ENCODE data around the gene ARRDC3.
"Not testable (repeated sequence)": the region's sequence is repeated elsewhere in the genome, so short reads cannot be mapped to it uniquely, and the experiment has no call there.

Gene ARRDC3

GRCh38 chr5:91332267-91333045 lies 50.7 kb downstream of the ARRDC3 start:
- TF ChIP-seq CTCF (IDR thresholded peaks at IDR 0.05), result no peak
- H3K27me3 Mint-ChIP-seq (ENCODE audit: low read depth, poor library complexity), result no peaks in the 10 kb centered on the region
- no peaks in the 10 kb centered on the region for H3K36me3 Mint-ChIP-seq (ENCODE audit: low read depth)
- H3K27ac Mint-ChIP-seq, result peak overlapping the region; percentile 10
- no peak for DNase-seq
- H3K4me3 Mint-ChIP-seq, result no peak overlapping the region
- peaks cover 30% of the 10 kb centered on the region for H3K4me1 Mint-ChIP-seq
- H3K9me3 Mint-ChIP-seq, result no peaks in the 10 kb centered on the region

GRCh38 chr5:91331705-91332104 lies 51.4 kb downstream of the ARRDC3 start:
- H3K27ac Mint-ChIP-seq, result no peak overlapping the region
- no peak for TF ChIP-seq CTCF (IDR thresholded peaks at IDR 0.05)
- H3K27me3 Mint-ChIP-seq (ENCODE audit: low read depth, poor library complexity), result no peaks in the 10 kb centered on the region
- peaks cover 30% of the 10 kb centered on the region for H3K4me1 Mint-ChIP-seq
- no peaks in the 10 kb centered on the region for H3K9me3 Mint-ChIP-seq
- no peak overlapping the region for H3K4me3 Mint-ChIP-seq
- no peaks in the 10 kb centered on the region for H3K36me3 Mint-ChIP-seq (ENCODE audit: low read depth)
- no peak for DNase-seq

- Mint-ChIP-seq H3K4me1 (peaks cover 32% of the 10 kb centered on the region), H3K27me3 (ENCODE audit: low read depth, poor library complexity) (peaks cover 2% of the 10 kb centered on the region), H3K27ac (no peak overlapping the region), H3K4me3 (no peak overlapping the region), H3K9me3 (no peaks in the 10 kb centered on the region), H3K36me3 (ENCODE audit: low read depth) (no peaks in the 10 kb centered on the region)
- DNase-seq, result no peak
- TF ChIP-seq CTCF (IDR thresholded peaks at IDR 0.05), result no peak
Measured at GRCh38 chr5:91329283-91329682, 53.8 kb downstream of the ARRDC3 start.

- Mint-ChIP-seq H3K27me3 (ENCODE audit: low read depth, poor library complexity) (peaks cover 2% of the 10 kb centered on the region), H3K9me3 (no peaks in the 10 kb centered on the region), H3K27ac (no peak overlapping the region), H3K36me3 (ENCODE audit: low read depth) (no peaks in the 10 kb centered on the region), H3K4me1 (peaks cover 35% of the 10 kb centered on the region), H3K4me3 (no peak overlapping the region)
- no peak for TF ChIP-seq CTCF (IDR thresholded peaks at IDR 0.05)
- DNase-seq, result no peak
Measured at GRCh38 chr5:91328743-91329142, 54.4 kb downstream of the ARRDC3 start.

- H3K36me3 Mint-ChIP-seq (ENCODE audit: low read depth); H3K9me3 Mint-ChIP-seq; DNase-seq; H3K27ac Mint-ChIP-seq; H3K4me3 Mint-ChIP-seq; H3K4me1 Mint-ChIP-seq; H3K27me3 Mint-ChIP-seq (ENCODE audit: low read depth, poor library complexity): not testable (repeated sequence)
Measured at GRCh38 chr5:91322981-91323380, 60.1 kb downstream of the ARRDC3 start.

GRCh38 chr5:91319667-91320066 lies 63.5 kb downstream of the ARRDC3 start:
- H3K27me3 Mint-ChIP-seq (ENCODE audit: low read depth, poor library complexity), result peaks cover 4% of the 10 kb centered on the region
- peaks cover 12% of the 10 kb centered on the region for H3K4me1 Mint-ChIP-seq
- DNase-seq, result no peak
- H3K36me3 Mint-ChIP-seq (ENCODE audit: low read depth), result no peaks in the 10 kb centered on the region
- no peak for TF ChIP-seq CTCF (IDR thresholded peaks at IDR 0.05)
- no peak overlapping the region for H3K27ac Mint-ChIP-seq
- no peak overlapping the region for H3K4me3 Mint-ChIP-seq
- no peaks in the 10 kb centered on the region for H3K9me3 Mint-ChIP-seq

Data from nephron progenitor cell (in vitro differentiated cells).